Right atrium auricular region (tissue), 2 donors: ENCODE measurements around the gene PCDH12. TPM values are rescaled to one million over a fixed set of nuclear protein-coding genes. Genes with fewer than 3 reads are reported as not detected.

ENCODE experiments used
- DNase-seq: peaks from one replicate; pipeline ENCODE4 v3.0.0-alpha.2; 2019; ENCODE audit warnings: low spot score
- H3K27ac ChIP-seq, 2 donors: fragments of 200-600 bp; sonication (generic); 1 replicate in 1 of 2; 2 replicates in 1 of 2; pipeline ENCODE4 v1.5.1; 2016 to 2019
- H3K27me3 ChIP-seq, 2 donors: fragments of 200-600 bp; sonication (generic); one replicate each; pipeline versions ENCODE4 v1.5.1 to v1.6.0; 2017 to 2019
- H3K36me3 ChIP-seq: fragments of 200-600 bp; sonication (generic); one replicate; pipeline ENCODE4 v1.5.1; 2016
- H3K4me1 ChIP-seq, 2 donors: fragments of 200-600 bp; sonication (generic); one replicate each; pipeline versions ENCODE4 v1.5.1 to v1.6.0; 2017 to 2019
- H3K4me3 ChIP-seq, 2 donors: fragments of 200-600 bp; sonication (generic); 1 replicate in 1 of 2; 2 replicates in 1 of 2; pipeline ENCODE4 v1.5.1; 2017 to 2019; ENCODE audit warnings: mild to moderate bottlenecking in 1 of 2, moderate library complexity in 1 of 2
- H3K9me3 ChIP-seq, 2 donors: fragments of 200-600 bp; sonication (generic); one replicate each; pipeline ENCODE4 v1.5.1; 2019
- CTCF ChIP-seq, 2 donors: fragments of 200-600 bp; sonication (generic); IDR thresholded peaks; one replicate each; pipeline ENCODE4 v1.5.1; 2019; ENCODE audit warnings: antibody characterized with exemption in 2 of 2
- total RNA-seq, 2 donors: library from RNA; depleted of rRNA; stranded (reverse); fragments of >200 nt; gene quantifications; one replicate each; pipeline ENCODE4 v1.1.0, GENCODE V29; 2016

The PCDH12 gene
- total RNA-seq, 2 donors from 2014 or later = 7.6 to 8.8 TPM

DNA sequence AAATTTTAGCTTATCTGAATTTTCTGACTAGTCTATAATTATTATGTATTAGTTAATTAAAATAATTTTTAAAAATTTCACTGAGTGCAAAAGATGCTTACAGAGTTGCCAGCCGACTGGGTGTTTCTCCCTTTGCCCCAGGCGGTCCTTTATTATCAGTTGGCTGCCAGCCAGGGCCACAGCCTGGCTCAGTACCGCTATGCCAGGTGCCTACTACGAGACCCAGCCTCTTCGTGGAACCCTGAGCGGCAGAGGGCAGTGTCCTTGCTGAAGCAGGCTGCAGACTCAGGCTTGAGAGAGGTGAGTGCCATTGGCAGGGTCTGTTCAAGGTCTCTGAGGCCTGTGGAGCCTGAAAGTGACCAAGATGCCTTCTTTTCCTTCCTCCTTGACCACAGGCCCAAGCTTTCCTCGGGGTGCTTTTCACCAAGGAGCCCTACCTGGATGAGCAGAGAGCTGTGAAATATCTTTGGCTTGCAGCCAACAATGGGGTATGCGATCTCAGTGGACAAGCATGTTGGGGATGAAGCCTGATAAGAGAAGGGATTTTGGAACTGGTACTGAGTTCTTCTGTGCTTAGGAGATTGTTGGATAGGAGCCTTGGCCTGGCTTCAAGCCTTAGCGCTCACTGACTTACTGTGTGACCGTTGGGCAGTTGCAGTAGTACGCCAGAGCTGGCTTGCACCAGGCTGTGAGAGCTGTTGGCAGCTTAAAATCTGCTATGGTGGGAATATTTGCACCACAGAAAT is 23.7 kb downstream of the PCDH12 start:
- Histone ChIP-seq H3K9me3 (no peaks in the 10 kb centered on the region), H3K36me3 (peaks cover 89% of the 10 kb centered on the region)

DNA sequence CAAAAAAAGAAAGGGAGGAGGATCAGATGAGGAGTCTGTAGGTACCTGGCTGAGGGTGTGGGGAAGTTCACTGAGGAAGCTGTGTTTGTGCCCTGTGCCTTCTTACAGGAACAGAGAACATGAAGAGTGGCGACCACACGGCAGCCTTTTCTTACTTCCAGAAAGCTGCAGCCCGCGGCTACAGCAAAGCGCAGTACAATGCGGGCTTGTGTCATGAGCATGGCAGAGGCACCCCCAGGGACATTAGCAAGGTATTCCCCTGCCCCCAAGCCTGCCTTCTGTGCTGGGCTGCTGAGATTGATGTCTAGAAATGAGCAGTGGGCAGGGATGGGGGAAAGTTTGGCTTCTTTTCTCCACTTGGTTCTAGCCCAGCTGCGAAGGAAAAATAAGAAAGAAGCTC is 24.9 kb downstream of the PCDH12 start:
- peaks cover 91% of the 10 kb centered on the region for H3K36me3 ChIP-seq
- H3K27ac ChIP-seq = no peak overlapping the region
- no peaks in the 10 kb centered on the region for H3K9me3 ChIP-seq
- H3K4me3 ChIP-seq = no peak overlapping the region
- TF ChIP-seq CTCF (IDR thresholded peaks at IDR 0.05) = no peak
- DNase-seq = no peak
- no peaks in the 10 kb centered on the region for H3K27me3 ChIP-seq
- peaks cover 0 to 16% of the 10 kb centered on the region in 2 donors for H3K4me1 ChIP-seq

More for the DNA sequence above, 23.7 kb downstream of the PCDH12 start:
- H3K4me3 ChIP-seq = no peak overlapping the region
- no peak for TF ChIP-seq CTCF (IDR thresholded peaks at IDR 0.05)
- H3K27ac ChIP-seq = peak overlapping the region; percentile 13 to 71
- no peaks in the 10 kb centered on the region for H3K27me3 ChIP-seq
- peaks cover 0 to 13% of the 10 kb centered on the region in 2 donors for H3K4me1 ChIP-seq
- DNase-seq = peak; percentile 82

DNA sequence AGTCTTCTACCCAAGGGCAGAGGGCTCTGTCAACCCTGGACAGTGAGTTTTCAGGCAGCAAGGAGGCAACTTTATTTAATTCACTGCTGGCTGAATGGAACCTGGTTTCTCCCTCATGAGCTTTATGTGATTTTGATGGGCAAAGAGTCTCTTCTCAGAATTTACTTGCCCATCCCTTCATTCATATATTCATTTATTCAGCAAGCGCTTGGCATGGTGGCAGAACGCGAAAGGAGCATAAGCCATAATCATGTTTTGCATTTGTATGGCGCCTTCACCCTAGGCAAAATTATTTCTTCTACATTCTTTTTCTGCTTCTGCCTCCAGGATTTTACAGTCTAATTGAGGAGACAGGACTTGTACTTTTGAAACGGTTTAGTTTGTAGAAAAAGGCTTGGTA is 26.3 kb downstream of the PCDH12 start:
- Histone ChIP-seq H3K9me3 (no peaks in the 10 kb centered on the region), H3K27me3 (no peaks in the 10 kb centered on the region), H3K4me3 (no peak overlapping the region), H3K36me3 (peaks cover 93% of the 10 kb centered on the region), H3K4me1 (peaks cover 0 to 21% of the 10 kb centered on the region in 2 donors), H3K27ac (no peak overlapping the region)
- no peak for DNase-seq
- TF ChIP-seq CTCF (IDR thresholded peaks at IDR 0.05) = no peak

- Histone ChIP-seq H3K27me3 (no peaks in the 10 kb centered on the region), H3K36me3 (peaks cover 92% of the 10 kb centered on the region), H3K4me1 (peaks cover 0 to 24% of the 10 kb centered on the region in 2 donors), H3K27ac (no peak overlapping the region), H3K4me3 (no peak overlapping the region), H3K9me3 (no peaks in the 10 kb centered on the region)
- no peak for DNase-seq
- no peak for TF ChIP-seq CTCF (IDR thresholded peaks at IDR 0.05)
Measured at GRCh38 chr5:141929398-141930058, 28.5 kb downstream of the PCDH12 start.

DNA sequence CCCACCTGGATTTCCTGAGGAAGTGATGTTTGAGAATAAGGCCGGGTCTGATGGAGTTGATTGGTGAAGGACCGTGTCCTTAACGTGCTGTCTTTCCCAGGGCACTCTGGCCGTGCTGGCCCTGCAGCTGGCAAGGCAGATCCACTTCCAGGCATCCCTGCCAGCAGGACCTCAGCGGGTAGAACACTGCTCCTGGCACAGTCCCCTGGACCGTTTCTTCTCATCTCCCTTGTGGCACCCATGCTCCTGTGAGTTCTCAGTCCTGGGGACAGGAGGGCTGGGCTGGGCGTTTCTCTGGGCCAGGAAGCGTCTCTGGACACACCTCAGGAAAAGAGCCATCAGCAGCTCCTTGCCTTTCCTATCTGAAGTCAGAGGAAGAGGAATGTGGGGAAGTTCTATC is 30.0 kb downstream of the PCDH12 start:
- Histone ChIP-seq H3K36me3 (peaks cover 82% of the 10 kb centered on the region), H3K4me1 (peaks cover 0 to 26% of the 10 kb centered on the region in 2 donors), H3K27ac (peak overlapping the region in 1 of 2 donors; percentile 5)

More for the DNA sequence above, 30.0 kb downstream of the PCDH12 start:
- Histone ChIP-seq H3K9me3 (no peaks in the 10 kb centered on the region), H3K27me3 (no peaks in the 10 kb centered on the region), H3K4me3 (no peak overlapping the region)
- DNase-seq = no peak
- TF ChIP-seq CTCF (IDR thresholded peaks at IDR 0.05) = no peak
